ENCODE results near the gene ATF2.

ATF2 gene

GRCh38 chr2:175156534-175156933 is 11.5 kb downstream of the ATF2 start:
- no peak for TF ChIP-seq MYC (IDR thresholded peaks at IDR 0.05; ENCODE audit: low read depth, low read length)
- no peak for TF ChIP-seq CTCF (IDR thresholded peaks at IDR 0.05; ENCODE audit: low read depth, low read length)
- TF ChIP-seq POLR2A (IDR thresholded peaks at IDR 0.05; ENCODE audit: extremely low read depth, insufficient read length), result no peak
- TF ChIP-seq MAX (IDR thresholded peaks at IDR 0.05; ENCODE audit: low read depth, low read length), result no peak
- DNase-seq (ENCODE audit: low read depth), result no peak
- H3K4me3 ChIP-seq (ENCODE audit: low read depth, low read length), result no peak overlapping the region

- TF ChIP-seq MAX (IDR thresholded peaks at IDR 0.05; ENCODE audit: low read depth, low read length) (no peak), CTCF (IDR thresholded peaks at IDR 0.05; ENCODE audit: low read depth, low read length) (no peak), MYC (IDR thresholded peaks at IDR 0.05; ENCODE audit: low read depth, low read length) (no peak), POLR2A (IDR thresholded peaks at IDR 0.05; ENCODE audit: extremely low read depth, insufficient read length) (no peak)
- no peak overlapping the region for H3K4me3 ChIP-seq (ENCODE audit: low read depth, low read length)
- no peak for DNase-seq (ENCODE audit: low read depth)
Observed at GRCh38 chr2:175154661-175155082, 13.3 kb downstream of the ATF2 start.

GRCh38 chr2:175152242-175152641 is 15.8 kb downstream of the ATF2 start:
- TF ChIP-seq POLR2A (IDR thresholded peaks at IDR 0.05; ENCODE audit: extremely low read depth, insufficient read length) (no peak), MYC (IDR thresholded peaks at IDR 0.05; ENCODE audit: low read depth, low read length) (no peak), CTCF (IDR thresholded peaks at IDR 0.05; ENCODE audit: low read depth, low read length) (no peak), MAX (IDR thresholded peaks at IDR 0.05; ENCODE audit: low read depth, low read length) (no peak)
- DNase-seq (ENCODE audit: low read depth), result no peak
- no peak overlapping the region for H3K4me3 ChIP-seq (ENCODE audit: low read depth, low read length)

- no peak overlapping the region for H3K4me3 ChIP-seq (ENCODE audit: low read depth, low read length)
- TF ChIP-seq MYC (IDR thresholded peaks at IDR 0.05; ENCODE audit: low read depth, low read length) (no peak), MAX (IDR thresholded peaks at IDR 0.05; ENCODE audit: low read depth, low read length) (no peak), POLR2A (IDR thresholded peaks at IDR 0.05; ENCODE audit: extremely low read depth, insufficient read length) (no peak)
- DNase-seq (ENCODE audit: low read depth), result no peak
Observed at GRCh38 chr2:175151791-175152190, 16.2 kb downstream of the ATF2 start.

- no peak overlapping the region for H3K4me3 ChIP-seq (ENCODE audit: low read depth, low read length)
- no peak for DNase-seq (ENCODE audit: low read depth)
- TF ChIP-seq CTCF (IDR thresholded peaks at IDR 0.05; ENCODE audit: low read depth, low read length) (no peak), MAX (IDR thresholded peaks at IDR 0.05; ENCODE audit: low read depth, low read length) (no peak), MYC (IDR thresholded peaks at IDR 0.05; ENCODE audit: low read depth, low read length) (no peak), POLR2A (IDR thresholded peaks at IDR 0.05; ENCODE audit: extremely low read depth, insufficient read length) (no peak)
Observed at GRCh38 chr2:175147186-175147585, 20.8 kb downstream of the ATF2 start.

- no peak overlapping the region for H3K4me3 ChIP-seq (ENCODE audit: low read depth, low read length)
- no peak for TF ChIP-seq CTCF (IDR thresholded peaks at IDR 0.05; ENCODE audit: low read depth, low read length)
- no peak for TF ChIP-seq MAX (IDR thresholded peaks at IDR 0.05; ENCODE audit: low read depth, low read length)
- TF ChIP-seq MYC (IDR thresholded peaks at IDR 0.05; ENCODE audit: low read depth, low read length), result no peak
- no peak for TF ChIP-seq POLR2A (IDR thresholded peaks at IDR 0.05; ENCODE audit: extremely low read depth, insufficient read length)
- DNase-seq (ENCODE audit: low read depth), result no peak
Observed at GRCh38 chr2:175143678-175144077, 24.3 kb downstream of the ATF2 start.

Data from NB4 (cell line).